ENCODE data around the gene MYO9A.

The MYO9A gene

GRCh38 chr15:72141171-72142084 is 23.5 kb upstream of the MYO9A start:
- H3K9me3 ChIP-seq = no peaks in the 10 kb centered on the region
- no peaks in the 10 kb centered on the region for H3K27me3 ChIP-seq
- no peak for TF ChIP-seq CTCF (IDR thresholded peaks at IDR 0.05; ENCODE audit: low read depth, low read length)
- H3K36me3 ChIP-seq = no peaks in the 10 kb centered on the region
- H3K4me1 ChIP-seq = peaks cover 4% of the 10 kb centered on the region
- DNase-seq = no peak
- no peak overlapping the region for H3K4me3 ChIP-seq (ENCODE audit: low read depth, low read length)

- Histone ChIP-seq H3K4me3 (ENCODE audit: low read depth, low read length) (no peak overlapping the region), H3K4me1 (peaks cover 4% of the 10 kb centered on the region), H3K9me3 (no peaks in the 10 kb centered on the region), H3K27me3 (no peaks in the 10 kb centered on the region), H3K36me3 (no peaks in the 10 kb centered on the region)
- TF ChIP-seq CTCF (IDR thresholded peaks at IDR 0.05; ENCODE audit: low read depth, low read length) = no peak
- no peak for DNase-seq
These were observed 22.1 kb upstream of the MYO9A start for GRCh38 chr15:72140088-72140487.

DNA sequence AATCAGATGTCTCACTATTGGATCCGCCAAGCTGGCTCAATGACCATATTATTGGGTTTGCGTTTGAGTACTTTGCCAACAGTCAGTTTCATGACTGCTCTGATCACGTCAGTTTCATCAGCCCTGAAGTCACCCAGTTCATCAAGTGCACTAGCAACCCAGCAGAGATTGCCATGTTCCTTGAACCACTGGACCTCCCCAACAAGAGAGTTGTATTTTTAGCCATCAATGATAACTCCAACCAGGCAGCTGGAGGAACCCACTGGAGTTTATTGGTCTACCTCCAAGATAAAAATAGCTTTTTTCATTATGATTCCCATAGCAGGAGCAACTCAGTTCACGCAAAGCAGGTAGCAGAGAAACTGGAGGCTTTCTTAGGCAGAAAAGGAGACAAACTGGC is 21.7 kb upstream of the MYO9A start:
- Histone ChIP-seq H3K36me3 (no peaks in the 10 kb centered on the region), H3K9me3 (no peaks in the 10 kb centered on the region), H3K4me1 (peaks cover 4% of the 10 kb centered on the region), H3K4me3 (ENCODE audit: low read depth, low read length) (no peak overlapping the region), H3K27me3 (no peaks in the 10 kb centered on the region)
- DNase-seq = no peak
- TF ChIP-seq CTCF (IDR thresholded peaks at IDR 0.05; ENCODE audit: low read depth, low read length) = no peak

DNA sequence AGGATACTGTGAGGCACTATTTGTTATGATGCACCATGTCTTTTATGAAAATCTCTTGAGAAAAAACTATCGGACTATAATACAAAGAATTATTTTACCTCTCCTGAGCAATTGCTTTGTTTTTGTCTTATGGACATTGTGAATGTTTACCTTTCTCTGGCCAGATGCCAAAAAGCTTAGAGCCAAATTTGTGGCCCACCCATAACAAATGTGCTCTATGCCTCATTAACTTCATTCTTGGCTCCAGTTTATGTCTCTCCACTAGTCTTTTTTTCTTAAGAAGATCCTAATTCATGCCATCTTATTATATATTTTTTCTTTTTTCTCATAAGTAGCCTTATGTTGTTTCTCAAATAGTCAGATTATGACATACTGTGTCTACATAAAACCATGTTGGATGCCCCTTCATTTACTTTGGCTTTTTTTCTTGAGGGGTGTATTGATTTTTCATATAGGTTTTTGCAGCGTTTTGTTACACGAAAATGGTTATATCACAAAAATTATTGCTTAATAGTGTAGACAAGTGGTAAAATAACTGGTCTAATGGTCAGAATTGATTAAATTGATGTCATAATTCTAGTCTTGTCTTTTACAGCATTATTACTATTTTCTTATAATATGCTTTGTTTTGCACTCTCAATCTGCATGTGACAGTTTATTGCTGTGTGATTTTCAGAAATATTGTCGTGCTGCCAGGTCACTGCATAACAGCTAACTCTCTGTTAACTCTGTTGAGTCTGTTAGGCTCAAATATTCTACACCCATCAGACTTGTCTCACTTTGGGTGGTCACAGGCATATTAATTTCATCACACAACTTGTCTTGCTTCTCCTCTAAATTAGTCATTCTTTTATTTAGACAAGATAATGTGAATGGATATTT is 18.5 kb upstream of the MYO9A start:
- no peak for TF ChIP-seq CTCF (IDR thresholded peaks at IDR 0.05; ENCODE audit: low read depth, low read length)
- H3K9me3 ChIP-seq = no peaks in the 10 kb centered on the region
- no peaks in the 10 kb centered on the region for H3K36me3 ChIP-seq
- DNase-seq = no peak
- H3K4me3 ChIP-seq (ENCODE audit: low read depth, low read length) = no peak overlapping the region
- H3K4me1 ChIP-seq = peaks cover 4% of the 10 kb centered on the region
- H3K27me3 ChIP-seq = no peaks in the 10 kb centered on the region

- DNase-seq = no peak
- no peaks in the 10 kb centered on the region for H3K36me3 ChIP-seq
- H3K27me3 ChIP-seq = no peaks in the 10 kb centered on the region
- H3K4me3 ChIP-seq (ENCODE audit: low read depth, low read length) = no peak overlapping the region
- H3K9me3 ChIP-seq = no peaks in the 10 kb centered on the region
- no peak for TF ChIP-seq CTCF (IDR thresholded peaks at IDR 0.05; ENCODE audit: low read depth, low read length)
- H3K4me1 ChIP-seq = peaks cover 4% of the 10 kb centered on the region; the same call in 1 of the 2 replicates
These were observed 17.8 kb upstream of the MYO9A start for GRCh38 chr15:72135719-72136118.
